ENCODE data around the gene ADAMTS8.

Gene ADAMTS8

DNA sequence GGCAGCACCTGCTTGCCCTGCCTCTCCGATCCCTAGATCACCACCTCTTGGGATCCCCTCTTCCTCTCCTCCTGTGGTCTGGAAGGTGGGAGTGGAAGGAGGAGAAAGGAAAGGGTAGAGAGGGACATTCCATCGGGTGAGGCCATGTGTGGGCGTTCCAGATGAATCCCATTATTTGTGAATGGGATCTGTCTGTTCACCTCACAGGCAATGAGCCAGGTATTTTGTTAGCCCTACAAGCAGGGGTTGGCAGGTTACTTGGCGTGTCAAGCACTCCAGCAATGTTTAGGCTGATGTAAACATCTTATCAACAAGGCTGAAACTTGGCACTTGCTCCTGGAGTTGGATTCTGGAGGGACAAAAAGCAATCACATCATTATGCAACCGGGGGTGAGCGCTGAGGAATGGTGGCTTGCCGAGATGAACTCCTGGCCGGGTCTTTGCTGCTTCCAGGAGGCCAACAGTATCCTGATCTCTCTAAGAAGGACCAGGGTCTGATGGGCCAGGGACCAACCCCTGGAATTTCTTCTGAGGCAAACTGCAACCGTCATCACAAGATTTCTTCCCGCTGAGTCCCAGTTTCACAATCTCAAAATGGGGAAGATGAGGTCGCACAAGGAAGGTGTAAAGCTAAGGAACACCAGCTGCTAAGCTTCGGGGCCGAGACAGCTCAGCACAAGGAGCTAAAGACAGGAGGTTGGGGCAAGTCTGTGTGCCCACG, 7.8 kb downstream of the ADAMTS8 start:
- no peak for DNase-seq (ENCODE audit: low read depth, low spot score)

DNA sequence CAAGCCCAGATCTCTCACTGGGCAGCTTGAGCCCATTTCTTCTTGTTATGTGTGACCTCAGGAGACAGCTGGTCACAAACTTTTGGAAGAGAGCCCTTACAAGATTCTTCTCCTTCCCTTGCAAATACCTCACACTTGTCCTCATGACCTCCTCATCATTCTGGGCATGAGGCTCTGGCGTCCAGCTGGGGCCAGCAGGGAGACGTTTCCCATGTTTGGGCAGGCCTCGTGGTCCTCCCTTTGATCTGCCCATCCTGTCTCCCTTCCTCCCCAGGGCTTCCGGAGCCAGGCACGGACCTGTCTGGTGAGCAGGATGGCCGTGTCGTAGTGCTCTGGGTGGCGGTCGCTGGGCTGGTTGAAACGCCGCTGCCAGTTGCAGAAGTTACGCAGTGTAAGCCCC, 9.7 kb downstream of the ADAMTS8 start:
- DNase-seq (ENCODE audit: low read depth, low spot score): no peak

- no peak for DNase-seq (ENCODE audit: low read depth, low spot score)
These were observed 10.2 kb downstream of the ADAMTS8 start for GRCh38 chr11:130418210-130418609.

DNA sequence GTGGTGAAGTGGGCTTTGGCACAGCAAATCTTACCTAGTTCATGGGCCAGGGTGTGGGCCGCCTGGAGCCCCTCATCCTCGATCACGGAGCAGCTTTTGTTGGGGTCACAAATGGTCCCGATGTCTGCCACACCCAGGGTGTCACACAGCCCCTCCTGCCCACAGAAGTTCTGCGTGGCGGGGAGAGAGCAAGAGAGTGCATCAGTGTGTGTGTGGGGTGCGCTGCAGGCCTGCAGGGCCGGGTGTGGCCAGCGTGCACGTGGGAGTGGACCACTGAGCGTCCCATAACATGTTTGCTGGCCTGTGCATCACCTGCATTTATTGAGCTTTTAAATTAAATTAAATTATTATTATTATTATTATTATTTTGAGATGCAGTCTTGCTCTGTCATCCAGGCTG, 11.5 kb downstream of the ADAMTS8 start:
- DNase-seq (ENCODE audit: low read depth, low spot score): no peak

GRCh38 chr11:130416530-130416882, 11.9 kb downstream of the ADAMTS8 start:
- DNase-seq (ENCODE audit: low read depth, low spot score): no peak

- no peak for DNase-seq (ENCODE audit: low read depth, low spot score)
These were observed 12.5 kb downstream of the ADAMTS8 start for GRCh38 chr11:130415731-130416529.

GRCh38 chr11:130414107-130415080, 14.0 kb downstream of the ADAMTS8 start:
- no peak for DNase-seq (ENCODE audit: low read depth, low spot score)

DNA sequence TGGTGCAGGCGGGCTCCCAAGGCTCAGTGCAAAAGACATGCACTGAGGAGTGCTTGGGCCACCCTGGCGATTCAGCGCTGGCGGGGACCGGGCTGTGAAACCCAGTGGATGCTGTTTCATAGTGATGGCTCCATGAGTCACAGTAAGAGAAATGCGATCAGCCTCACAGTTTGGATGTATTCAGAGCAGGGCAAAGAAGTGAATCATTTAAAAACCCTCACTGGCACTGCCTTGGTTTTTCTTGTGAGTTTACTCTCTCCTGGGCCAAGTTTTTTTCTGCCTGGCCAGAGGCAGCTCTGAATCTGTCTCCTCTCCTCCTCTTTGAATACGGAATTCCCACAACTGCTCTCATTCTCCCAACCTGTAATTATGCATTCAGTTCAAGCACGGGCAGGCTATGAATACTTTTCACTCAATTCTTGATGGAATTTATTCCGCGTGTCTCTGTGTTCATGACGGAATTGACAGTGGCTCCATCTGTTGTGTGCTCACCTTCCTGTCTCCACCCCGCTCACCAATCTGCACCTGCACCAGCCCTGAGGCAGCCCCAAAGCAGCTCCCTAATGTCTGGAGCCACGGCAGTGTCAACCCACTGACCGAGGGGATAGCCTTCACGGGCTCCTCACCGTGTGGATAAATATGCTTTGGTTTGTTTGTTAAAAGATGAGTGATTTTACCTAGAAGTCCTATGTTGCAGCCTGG, 14.9 kb downstream of the ADAMTS8 start:
- no peak for DNase-seq (ENCODE audit: low read depth, low spot score)

GRCh38 chr11:130411223-130411622, 17.2 kb downstream of the ADAMTS8 start:
- no peak for DNase-seq (ENCODE audit: low read depth, low spot score)

GRCh38 chr11:130409594-130410388, 18.6 kb downstream of the ADAMTS8 start:
- DNase-seq (ENCODE audit: low read depth, low spot score): no peak

DNA sequence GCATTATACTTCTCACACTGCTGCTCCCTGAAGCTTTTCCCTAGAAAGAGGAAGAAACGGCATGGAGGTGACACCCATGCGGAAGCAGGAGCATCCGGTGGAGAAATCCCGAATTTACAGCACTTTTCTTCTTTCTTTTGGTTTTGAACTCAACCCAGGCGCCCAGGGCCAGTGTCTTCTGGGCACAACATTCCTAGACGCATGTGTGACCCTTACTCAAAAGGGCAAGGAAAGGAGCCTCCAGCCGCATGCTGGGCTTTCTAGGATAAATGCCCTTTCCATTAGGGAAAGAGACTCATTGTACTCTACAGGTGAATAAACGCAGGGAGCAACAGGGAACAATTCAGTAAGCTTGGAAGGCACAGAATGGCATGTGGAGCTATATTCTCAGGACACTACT, 19.5 kb downstream of the ADAMTS8 start:
- DNase-seq (ENCODE audit: low read depth, low spot score): no peak

- DNase-seq (ENCODE audit: low read depth, low spot score): no peak
These were observed 20.0 kb downstream of the ADAMTS8 start for GRCh38 chr11:130408401-130408890.

- no peak for DNase-seq (ENCODE audit: low read depth, low spot score)
These were observed 20.4 kb downstream of the ADAMTS8 start for GRCh38 chr11:130407978-130408377.

GRCh38 chr11:130405428-130405827, 23.0 kb downstream of the ADAMTS8 start:
- no peak for DNase-seq (ENCODE audit: low read depth, low spot score)

DNA sequence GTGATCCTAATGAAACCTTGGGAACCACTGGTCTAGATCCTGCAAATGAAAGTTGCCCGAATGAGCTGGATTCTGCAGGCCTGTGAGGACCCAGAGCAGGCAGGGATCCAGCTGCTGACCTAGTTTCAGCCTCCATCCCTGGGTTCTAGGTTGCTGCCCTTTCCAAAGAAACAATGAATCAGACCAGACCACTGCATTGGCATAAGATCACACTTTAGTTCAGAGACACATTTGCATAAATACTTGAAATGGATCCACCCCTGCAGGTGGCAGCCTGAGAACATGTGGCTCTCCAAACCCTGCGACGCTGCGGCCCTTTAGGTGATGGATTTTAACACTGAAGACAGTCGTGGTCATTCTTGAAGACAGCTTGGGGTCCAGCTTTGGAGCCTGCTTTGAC, 23.7 kb downstream of the ADAMTS8 start:
- DNase-seq (ENCODE audit: low read depth, low spot score): no peak

DNA sequence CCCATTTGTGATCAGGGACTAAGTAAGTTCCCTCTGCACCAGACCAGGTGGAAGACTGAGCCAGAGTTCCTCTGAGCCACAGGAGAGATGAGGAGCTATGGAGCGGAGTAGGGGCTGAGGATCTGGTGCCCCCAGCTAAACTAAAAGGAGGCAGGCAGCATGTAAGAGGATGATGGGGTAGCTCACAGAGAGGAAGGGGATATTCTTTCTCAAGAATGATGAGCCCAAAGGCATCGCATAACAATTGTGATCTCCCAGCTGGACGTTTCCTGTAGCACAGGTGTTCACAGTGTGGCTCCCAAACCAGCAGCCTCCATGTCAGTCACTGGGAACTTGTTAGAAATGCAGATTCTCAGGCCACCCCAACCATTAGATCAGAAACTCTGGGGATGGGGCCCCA, 24.4 kb downstream of the ADAMTS8 start:
- DNase-seq (ENCODE audit: low read depth, low spot score): no peak

DNA sequence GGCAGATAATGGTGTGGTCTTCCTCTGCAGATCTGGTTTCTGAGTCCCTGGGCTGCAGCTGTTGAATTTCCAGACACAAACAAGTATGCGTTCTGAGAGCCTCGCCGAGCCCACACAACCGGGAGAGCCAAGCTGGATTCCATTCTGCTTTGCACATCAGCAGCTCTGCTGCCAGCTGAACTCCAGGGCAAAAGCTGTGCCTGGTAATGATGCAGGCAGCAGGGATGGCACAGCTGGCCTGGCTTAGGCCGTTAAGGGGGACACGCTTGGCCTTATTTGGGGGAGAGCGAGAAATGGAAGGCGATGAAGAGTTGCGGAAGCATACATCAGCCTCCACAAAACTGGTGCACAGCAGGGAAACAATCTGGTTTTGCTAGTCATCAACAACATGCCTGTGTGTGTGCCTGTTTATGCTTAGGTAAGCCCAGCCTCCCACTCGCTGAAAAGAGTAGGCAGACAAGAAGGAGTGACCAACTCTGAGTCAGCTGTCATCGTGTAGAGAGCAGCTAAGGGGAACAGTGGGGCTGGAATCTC, 25.1 kb downstream of the ADAMTS8 start:
- DNase-seq (ENCODE audit: low read depth, low spot score): no peak

DNA sequence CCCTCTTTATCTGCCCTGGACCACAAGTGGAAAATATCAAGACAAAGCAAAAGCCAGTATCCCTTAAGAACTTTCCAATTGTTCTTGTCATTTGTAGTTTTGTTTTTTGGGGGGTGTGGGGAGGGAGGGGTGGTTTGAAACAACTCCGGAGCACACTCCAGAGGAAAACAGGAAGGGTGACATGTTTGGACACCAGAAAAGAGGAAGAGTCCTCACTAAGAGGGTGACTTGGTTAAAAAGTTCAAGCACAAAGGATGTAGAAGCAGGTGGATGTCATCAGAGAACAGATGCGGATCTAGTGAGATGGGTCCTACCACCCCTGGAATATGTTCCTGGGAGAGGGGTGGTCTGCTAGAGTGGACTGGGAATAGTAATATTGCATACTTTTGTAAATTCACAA, 25.8 kb downstream of the ADAMTS8 start:
- no peak for DNase-seq (ENCODE audit: low read depth, low spot score)

- no peak for DNase-seq (ENCODE audit: low read depth, low spot score)
These were observed 27.5 kb downstream of the ADAMTS8 start for GRCh38 chr11:130400781-130401483.

DNA sequence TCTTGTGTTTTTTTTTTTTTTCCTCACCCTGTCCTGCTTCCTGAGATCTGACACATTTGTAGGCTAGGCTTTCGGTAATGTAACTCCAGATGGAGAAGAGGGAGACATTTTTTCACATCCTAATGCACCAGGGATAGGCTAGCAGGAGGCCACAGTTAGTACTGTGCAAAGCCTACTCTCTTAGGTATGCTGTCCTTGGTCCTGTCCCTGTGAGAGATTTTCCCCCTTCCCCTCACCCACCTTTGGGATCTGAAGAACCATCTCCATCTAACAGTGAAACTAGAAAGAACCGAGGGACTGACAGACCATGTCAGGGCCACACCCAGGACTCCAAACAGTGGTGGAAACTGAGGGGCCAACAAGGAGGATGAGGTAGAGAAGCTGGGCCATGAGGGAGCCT, 29.2 kb downstream of the ADAMTS8 start:
- no peak for DNase-seq (ENCODE audit: low read depth, low spot score)
